G401.6 (cell line): Measurements from ENCODE around the gene SAMM50.
"Not testable (repeated sequence)": the region's sequence is repeated elsewhere in the genome, so short reads cannot be mapped to it uniquely, and the experiment has no call there.

Source experiments
- FAIRE-seq: peaks from 2 replicates; lab custom pipeline; 2012; peaks lifted over from hg19 to GRCh38; lab: Jason Lieb, UNC

The SAMM50 gene

GRCh38 chr22:44001521-44001920, 46.3 kb downstream of the SAMM50 start:
- FAIRE-seq: no peak

GRCh38 chr22:44002324-44002723, 47.1 kb downstream of the SAMM50 start:
- no peak for FAIRE-seq

GRCh38 chr22:44002997-44003396, 47.8 kb downstream of the SAMM50 start:
- no peak for FAIRE-seq

GRCh38 chr22:44003405-44004103, 48.3 kb downstream of the SAMM50 start:
- no peak for FAIRE-seq

- no peak for FAIRE-seq
These were observed 48.8 kb downstream of the SAMM50 start for GRCh38 chr22:44004104-44004460.

GRCh38 chr22:44005524-44005923, 50.3 kb downstream of the SAMM50 start:
- FAIRE-seq: no peak

- no peak for FAIRE-seq
These were observed 56.9 kb downstream of the SAMM50 start for GRCh38 chr22:44012162-44012561.

GRCh38 chr22:44012591-44012990, 57.3 kb downstream of the SAMM50 start:
- FAIRE-seq: no peak

GRCh38 chr22:44014241-44014640, 59.0 kb downstream of the SAMM50 start:
- FAIRE-seq: no peak

GRCh38 chr22:44016586-44016985, 61.3 kb downstream of the SAMM50 start:
- not testable (repeated sequence) for FAIRE-seq

GRCh38 chr22:44018594-44018993, 63.4 kb downstream of the SAMM50 start:
- FAIRE-seq: no peak

- no peak for FAIRE-seq
These were observed 64.2 kb downstream of the SAMM50 start for GRCh38 chr22:44019416-44019815.

GRCh38 chr22:44019846-44020245, 64.6 kb downstream of the SAMM50 start:
- no peak for FAIRE-seq

- FAIRE-seq: no peak
These were observed 65.7 kb downstream of the SAMM50 start for GRCh38 chr22:44020981-44021380.

- FAIRE-seq: no peak
These were observed 68.4 kb downstream of the SAMM50 start for GRCh38 chr22:44023404-44024287.

- FAIRE-seq: no peak
These were observed 69.2 kb downstream of the SAMM50 start, which contains the start of gene PARVB for GRCh38 chr22:44024288-44024921. Gene PARVB, plus strand, starts transcription at chr22:44024302. Its CDS starts 38 bp downstream, at chr22:44024340.

- no peak for FAIRE-seq
These were observed 70.2 kb downstream of the SAMM50 start for GRCh38 chr22:44025171-44026065.

GRCh38 chr22:44026066-44026629, 70.9 kb downstream of the SAMM50 start:
- no peak for FAIRE-seq

- FAIRE-seq: no peak
These were observed 71.6 kb downstream of the SAMM50 start for GRCh38 chr22:44026630-44027511.

- FAIRE-seq: no peak
These were observed 72.8 kb downstream of the SAMM50 start for GRCh38 chr22:44028091-44028490.

- no peak for FAIRE-seq
These were observed 73.8 kb downstream of the SAMM50 start for GRCh38 chr22:44029069-44029468.
